Activated CD4-positive, CD25-positive, alpha-beta regulatory T cell treated with anti-CD3 and anti-CD28 coated beads, Interleukin-2, amount 50 U/mL, for 72 hours (primary cell): ENCODE data around the gene ZNF407.

Experiments used
- DNase-seq: peaks from one replicate; pipeline ENCODE4 v3.0.0; 2021

ZNF407 gene

DNA sequence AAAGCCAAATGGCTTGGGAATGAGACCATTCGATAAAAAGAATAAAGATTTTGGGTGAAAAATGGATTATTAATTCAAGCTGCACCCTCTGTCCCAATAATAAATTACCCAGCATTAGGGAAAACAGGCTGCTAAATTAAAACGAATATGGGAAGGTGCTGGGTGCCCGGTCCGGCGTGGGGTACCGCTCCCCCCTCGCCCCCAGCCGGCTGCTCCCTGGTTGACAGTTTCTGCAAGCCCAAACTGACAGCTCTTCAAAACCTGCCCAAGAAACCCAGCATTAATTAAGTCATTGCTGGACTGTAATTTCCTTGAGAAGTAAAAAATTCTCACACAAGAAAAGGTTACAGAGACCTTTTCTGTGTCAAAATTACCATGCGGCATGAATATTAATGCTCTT lies 512.6 kb downstream of the ZNF407 start:
- no peak for DNase-seq

DNA sequence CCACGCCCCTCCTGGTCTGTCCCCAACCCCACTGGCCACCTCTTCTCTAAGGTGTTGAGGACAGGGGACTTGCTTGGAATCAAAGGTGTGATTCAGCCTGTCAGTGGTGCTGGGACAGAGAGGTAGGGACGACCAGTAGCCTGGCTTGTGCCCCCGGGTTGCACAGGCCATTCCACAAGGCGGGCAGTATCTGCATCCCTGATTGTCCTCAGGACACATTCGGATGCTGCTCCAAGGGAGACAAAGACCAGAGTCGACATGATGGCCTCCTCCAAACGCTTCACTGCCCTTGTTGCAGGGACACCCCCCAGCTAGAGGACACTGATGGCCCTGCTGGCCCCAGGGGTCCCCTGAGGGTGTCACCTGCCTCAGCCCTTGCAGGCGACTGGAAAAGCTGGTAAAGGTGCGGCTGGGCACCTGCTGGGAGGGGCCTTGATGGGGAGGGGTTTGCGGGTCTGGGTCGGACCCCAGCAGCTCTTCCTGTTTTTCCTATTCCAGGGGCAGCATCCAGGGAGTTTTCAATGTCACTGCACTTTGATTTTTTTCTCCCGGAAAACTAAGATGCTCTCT lies 513.3 kb downstream of the ZNF407 start:
- no peak for DNase-seq

DNA sequence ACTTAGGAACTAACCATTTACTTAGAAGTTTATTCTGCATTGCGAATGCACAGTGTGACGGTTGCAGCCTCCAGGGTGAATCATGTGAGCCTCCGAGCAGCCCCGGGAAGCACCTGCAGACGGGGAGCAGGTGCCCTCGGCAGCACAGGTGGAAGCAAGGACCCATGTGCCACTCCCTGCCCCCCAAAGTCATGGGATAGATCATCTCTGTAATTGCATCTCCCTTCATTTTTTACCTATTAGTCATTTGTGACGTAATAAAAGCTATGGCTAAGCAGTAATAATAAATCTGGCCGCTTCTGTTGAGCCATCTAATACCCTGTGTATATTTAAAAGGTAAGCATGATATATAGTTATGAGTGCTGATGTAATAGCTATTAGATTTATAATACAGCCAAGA lies 514.1 kb downstream of the ZNF407 start:
- DNase-seq: no peak

DNA sequence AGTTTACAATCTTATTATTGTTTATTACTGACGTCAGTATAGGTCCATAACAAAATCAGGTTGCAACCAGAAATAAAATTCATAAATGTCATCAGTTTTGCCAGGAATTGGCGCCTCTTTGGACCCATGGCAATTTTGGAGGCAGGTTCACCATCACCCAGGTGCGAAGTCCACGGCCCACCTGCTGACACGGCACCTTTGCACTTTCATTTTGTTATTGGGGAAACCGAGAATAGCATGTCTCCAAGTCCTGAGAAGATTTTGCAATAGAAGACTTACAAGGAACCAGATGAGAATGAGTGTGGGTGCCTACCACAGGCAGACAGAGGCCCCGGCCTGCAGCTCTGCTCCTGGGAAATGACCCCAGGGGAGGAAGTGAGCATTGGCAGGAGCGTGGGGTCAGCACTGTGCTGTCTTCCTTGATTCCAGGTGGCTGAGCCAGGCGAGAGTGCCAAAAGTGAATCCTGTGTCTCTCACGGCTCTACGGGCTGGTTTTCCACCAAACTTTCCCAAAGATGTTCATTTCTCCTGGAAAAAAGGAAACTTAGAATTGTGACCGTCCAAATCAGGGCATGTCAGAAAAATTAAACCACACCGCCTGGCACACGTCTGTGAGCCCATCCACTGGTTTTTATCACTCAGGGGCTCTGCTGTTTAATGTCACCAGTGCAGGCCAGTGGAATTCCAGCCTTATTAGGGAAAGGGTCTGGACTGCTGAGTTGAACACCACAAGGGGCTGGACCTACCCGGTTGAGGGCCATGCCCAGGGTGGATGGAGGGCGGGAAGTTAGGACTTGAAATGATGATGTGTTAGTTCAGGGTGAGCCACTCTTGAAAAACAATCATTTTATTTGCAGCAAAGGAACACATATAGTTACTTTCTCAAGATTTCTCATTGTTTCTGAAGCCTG lies 514.8 kb downstream of the ZNF407 start:
- no peak for DNase-seq

DNA sequence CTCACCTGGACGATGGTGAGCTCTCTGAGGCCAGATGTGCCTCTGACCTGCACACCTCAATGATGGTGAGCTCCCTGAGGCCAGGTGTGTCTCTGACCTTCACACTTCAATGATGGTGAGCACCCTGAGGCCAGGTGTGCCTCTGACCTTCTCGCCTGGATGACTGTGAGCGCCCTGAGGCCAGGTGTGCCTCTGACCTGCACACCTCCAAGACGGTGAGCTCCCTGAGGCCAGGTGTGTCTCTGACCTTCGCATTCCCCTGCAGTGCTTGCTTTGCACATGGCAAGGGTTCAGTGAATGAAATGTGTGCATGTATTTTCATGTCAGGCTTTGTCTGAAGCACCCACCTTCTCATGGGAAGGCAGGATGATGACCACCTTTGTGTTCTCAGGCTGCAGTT lies 515.8 kb downstream of the ZNF407 start:
- DNase-seq: no peak

DNA sequence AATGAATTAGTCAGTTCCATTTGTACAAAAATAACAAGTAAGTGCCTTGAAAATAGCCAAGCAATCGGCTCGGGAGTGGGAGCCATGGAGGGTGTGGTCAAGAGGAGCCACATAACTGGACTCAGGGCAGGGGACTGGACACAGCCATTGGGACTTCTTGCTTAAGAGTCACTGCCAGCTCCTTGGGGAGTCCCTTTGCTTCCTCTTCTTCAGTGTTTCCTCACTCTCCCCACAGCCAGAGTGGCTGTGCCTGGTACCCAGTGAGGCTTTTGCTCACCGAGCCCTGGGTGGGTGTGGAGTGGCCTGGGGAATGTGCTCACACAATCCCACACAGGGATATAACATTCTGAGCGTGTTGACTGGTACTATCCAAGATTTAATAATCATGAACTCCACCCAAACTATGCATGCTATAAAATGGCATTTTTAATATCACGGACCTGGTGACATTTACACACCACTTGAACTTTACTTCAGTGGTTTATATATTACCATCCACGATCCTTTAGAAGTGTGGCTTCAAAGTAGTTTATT lies 516.6 kb downstream of the ZNF407 start:
- no peak for DNase-seq
